Naive B cell (primary cell): ENCODE data around the gene DCUN1D1. TPM values are rescaled to one million over a fixed set of nuclear protein-coding genes. Genes with fewer than 3 reads are reported as not detected.

Source experiments
- ATAC-seq, 2 donors: fragments of 150-1000 bp; cut with Tn5 transposase; 2 replicates each; pipeline ENCODE4 v1.10.0; 2021; ENCODE audit warnings: low read depth in 2 of 2, mild to moderate bottlenecking in 2 of 2, moderate library complexity in 2 of 2
- DNase-seq: peaks from one replicate; pipeline ENCODE4 v3.0.0; 2022
- H3K27ac Mint-ChIP-seq, 6 donors: one replicate each; pipeline ENCODE4 v1.8.0; 2020 to 2022; ENCODE audit warnings: mild to moderate bottlenecking in 6 of 6, mixed read lengths in 6 of 6, moderate library complexity in 5 of 6, inconsistent platforms in 2 of 6
- H3K27me3 Mint-ChIP-seq, 3 donors: one replicate each; pipeline ENCODE4 v1.8.0; 2021 to 2022; ENCODE audit warnings: mixed read lengths in 3 of 3, mild to moderate bottlenecking in 1 of 3
- H3K36me3 Mint-ChIP-seq, 2 donors: one replicate each; pipeline ENCODE4 v1.8.0; 2020 to 2022; ENCODE audit warnings: mixed read lengths in 2 of 2, inconsistent platforms in 1 of 2, mild to moderate bottlenecking in 1 of 2
- H3K4me1 Mint-ChIP-seq, 3 donors: one replicate each; pipeline ENCODE4 v1.8.0; 2020 to 2022; ENCODE audit warnings: mixed read lengths in 3 of 3, inconsistent platforms in 1 of 3, mild to moderate bottlenecking in 1 of 3, moderate library complexity in 1 of 3
- H3K4me3 Mint-ChIP-seq, 8 donors: one replicate each; pipeline ENCODE4 v1.8.0; 2020 to 2022; ENCODE audit warnings: mild to moderate bottlenecking in 8 of 8, mixed read lengths in 8 of 8, moderate library complexity in 8 of 8, inconsistent platforms in 2 of 8
- H3K9me3 Mint-ChIP-seq, 7 donors: one replicate each; pipeline ENCODE4 v1.8.0; 2020 to 2022; ENCODE audit warnings: mixed read lengths in 7 of 7, mild to moderate bottlenecking in 5 of 7, inconsistent platforms in 2 of 7, moderate library complexity in 1 of 7
- polyA plus RNA-seq, 6 donors: library from polyadenylated mRNA; unstranded; fragments of 300-500 nt; fragmentation: Illumina TruSeq; gene quantifications; one replicate each; pipeline ENCODE4 v1.2.3, GENCODE V29; 2021; ENCODE audit warnings: low read depth in 6 of 6

DCUN1D1 gene
- polyA plus RNA-seq, 6 donors from 2014 or later, result 19.0 to 29.6 (median 24.6) TPM

GRCh38 chr3:182914341-182914740, 66.0 kb downstream of the DCUN1D1 start:
- Mint-ChIP-seq H3K27ac (no peak overlapping the region), H3K4me3 (no peak overlapping the region), H3K36me3 (peaks cover 0 to 7% of the 10 kb centered on the region in 2 donors), H3K9me3 (no peaks in the 10 kb centered on the region), H3K4me1 (peaks cover 2 to 4% (median 4%) of the 10 kb centered on the region in 3 donors), H3K27me3 (no peaks in the 10 kb centered on the region)
- DNase-seq (no peak), ATAC-seq (no peak)

- Mint-ChIP-seq H3K36me3 (peaks cover 0 to 7% of the 10 kb centered on the region in 2 donors), H3K27ac (peak overlapping the region in 1 of 6 donors; percentile 32), H3K27me3 (no peaks in the 10 kb centered on the region), H3K4me3 (no peak overlapping the region), H3K4me1 (peaks cover 2 to 4% (median 4%) of the 10 kb centered on the region in 3 donors), H3K9me3 (no peaks in the 10 kb centered on the region)
- ATAC-seq (no peak), DNase-seq (no peak)
Observed at GRCh38 chr3:182913889-182914288, 66.4 kb downstream of the DCUN1D1 start.

GRCh38 chr3:182912474-182912873, 67.9 kb downstream of the DCUN1D1 start:
- Mint-ChIP-seq H3K4me1 (peaks cover 2 to 4% (median 4%) of the 10 kb centered on the region in 3 donors), H3K27ac (peak overlapping the region in 2 of 6 donors; percentile 34 to 47), H3K27me3 (no peaks in the 10 kb centered on the region), H3K9me3 (no peaks in the 10 kb centered on the region), H3K4me3 (no peak overlapping the region), H3K36me3 (peaks cover 0 to 7% of the 10 kb centered on the region in 2 donors)
- DNase-seq (no peak), ATAC-seq (no peak)

- Mint-ChIP-seq H3K27ac (peak overlapping the region in 3 of 6 donors; percentile 23 to 49 (median 38)), H3K4me3 (no peak overlapping the region), H3K9me3 (no peaks in the 10 kb centered on the region), H3K36me3 (peaks cover 0 to under 1% of the 10 kb centered on the region in 2 donors), H3K4me1 (peaks cover 2 to 4% (median 4%) of the 10 kb centered on the region in 3 donors), H3K27me3 (no peaks in the 10 kb centered on the region)
- DNase-seq (no peak), ATAC-seq (no peak)
Observed at GRCh38 chr3:182911782-182912111, 68.6 kb downstream of the DCUN1D1 start.

- peaks cover 0 to 3% of the 10 kb centered on the region in 2 donors for H3K36me3 Mint-ChIP-seq
- no peaks in the 10 kb centered on the region for H3K9me3 Mint-ChIP-seq
- peaks cover 4% of the 10 kb centered on the region in 3 donors for H3K4me1 Mint-ChIP-seq
- DNase-seq, result no peak
- H3K4me3 Mint-ChIP-seq, result no peak overlapping the region
- peak overlapping the region in 3 of 6 donors; percentile 23 to 49 (median 39) for H3K27ac Mint-ChIP-seq
- no peaks in the 10 kb centered on the region for H3K27me3 Mint-ChIP-seq
- no peak for ATAC-seq
Observed at GRCh38 chr3:182910936-182911781, 69.2 kb downstream of the DCUN1D1 start.

- peak overlapping the region in 2 of 6 donors; percentile 13 to 48 for H3K27ac Mint-ChIP-seq
- H3K9me3 Mint-ChIP-seq, result no peaks in the 10 kb centered on the region
- DNase-seq (no peak), ATAC-seq (no peak)
- peaks cover 8 to 10% of the 10 kb centered on the region in 2 donors for H3K36me3 Mint-ChIP-seq
- H3K4me3 Mint-ChIP-seq, result no peak overlapping the region
- H3K27me3 Mint-ChIP-seq, result no peaks in the 10 kb centered on the region
- H3K4me1 Mint-ChIP-seq, result peaks cover 4 to 11% (median 4%) of the 10 kb centered on the region in 3 donors
Observed at GRCh38 chr3:182909318-182910040, 70.9 kb downstream of the DCUN1D1 start.

GRCh38 chr3:182908471-182908870, 71.9 kb downstream of the DCUN1D1 start:
- H3K36me3 Mint-ChIP-seq, result peaks cover 8 to 10% of the 10 kb centered on the region in 2 donors

GRCh38 chr3:182906036-182906435, 74.3 kb downstream of the DCUN1D1 start:
- no peak for ATAC-seq
- no peak for DNase-seq
- Mint-ChIP-seq H3K36me3 (peaks cover 8 to 10% of the 10 kb centered on the region in 2 donors), H3K27me3 (no peaks in the 10 kb centered on the region), H3K4me3 (peak overlapping the region in 1 of 8 donors; percentile 13), H3K9me3 (no peaks in the 10 kb centered on the region), H3K4me1 (peaks cover 0 to 9% (median 0%) of the 10 kb centered on the region in 3 donors), H3K27ac (peak overlapping the region in 3 of 6 donors; percentile 22 to 73 (median 28))

More at GRCh38 chr3:182908471-182908870, 71.9 kb downstream of the DCUN1D1 start:
- Mint-ChIP-seq H3K4me3 (no peak overlapping the region), H3K27me3 (no peaks in the 10 kb centered on the region), H3K27ac (no peak overlapping the region), H3K9me3 (no peaks in the 10 kb centered on the region), H3K4me1 (peaks cover 0 to 9% (median 4%) of the 10 kb centered on the region in 3 donors)
- ATAC-seq (no peak), DNase-seq (no peak)

GRCh38 chr3:182905623-182906022, 74.7 kb downstream of the DCUN1D1 start:
- peaks cover 0 to 9% (median 0%) of the 10 kb centered on the region in 3 donors for H3K4me1 Mint-ChIP-seq
- peak overlapping the region in 3 of 6 donors; percentile 13 to 59 (median 28) for H3K27ac Mint-ChIP-seq
- H3K36me3 Mint-ChIP-seq, result peaks cover 8 to 10% of the 10 kb centered on the region in 2 donors
- H3K27me3 Mint-ChIP-seq, result no peaks in the 10 kb centered on the region
- no peak overlapping the region for H3K4me3 Mint-ChIP-seq
- DNase-seq (no peak), ATAC-seq (no peak)
- H3K9me3 Mint-ChIP-seq, result no peaks in the 10 kb centered on the region

GRCh38 chr3:182904164-182904563, 76.2 kb downstream of the DCUN1D1 start:
- DNase-seq (no peak), ATAC-seq (peak in 1 of 2 donors; percentile 9)
- peaks cover 0 to 9% (median 0%) of the 10 kb centered on the region in 3 donors for H3K4me1 Mint-ChIP-seq
- no peak overlapping the region for H3K4me3 Mint-ChIP-seq
- H3K27me3 Mint-ChIP-seq, result no peaks in the 10 kb centered on the region
- no peak overlapping the region for H3K27ac Mint-ChIP-seq
- H3K9me3 Mint-ChIP-seq, result no peaks in the 10 kb centered on the region
- peaks cover 8 to 10% of the 10 kb centered on the region in 2 donors for H3K36me3 Mint-ChIP-seq

GRCh38 chr3:182902236-182902635, 78.1 kb downstream of the DCUN1D1 start:
- Mint-ChIP-seq H3K27ac (peak overlapping the region in 2 of 6 donors; percentile 12 to 33), H3K27me3 (no peaks in the 10 kb centered on the region), H3K4me1 (peaks cover 0 to 9% (median 0%) of the 10 kb centered on the region in 3 donors), H3K9me3 (no peaks in the 10 kb centered on the region), H3K4me3 (no peak overlapping the region), H3K36me3 (peaks cover 8 to 10% of the 10 kb centered on the region in 2 donors)
- no peak for DNase-seq
- ATAC-seq, result no peak

- Mint-ChIP-seq H3K27me3 (no peaks in the 10 kb centered on the region), H3K4me1 (no peaks in the 10 kb centered on the region), H3K36me3 (peaks cover 0 to 23% of the 10 kb centered on the region in 2 donors), H3K9me3 (no peaks in the 10 kb centered on the region), H3K27ac (no peak overlapping the region), H3K4me3 (no peak overlapping the region)
- ATAC-seq, result no peak
- DNase-seq, result no peak
Observed at GRCh38 chr3:182896553-182896952, 83.8 kb downstream of the DCUN1D1 start.

GRCh38 chr3:182895513-182896112, 84.7 kb downstream of the DCUN1D1 start:
- ATAC-seq, result no peak
- no peak overlapping the region for H3K4me3 Mint-ChIP-seq
- no peaks in the 10 kb centered on the region for H3K9me3 Mint-ChIP-seq
- H3K36me3 Mint-ChIP-seq, result peaks cover 8 to 23% of the 10 kb centered on the region in 2 donors
- DNase-seq, result no peak
- peak overlapping the region in 1 of 6 donors; percentile 59 for H3K27ac Mint-ChIP-seq
- no peaks in the 10 kb centered on the region for H3K27me3 Mint-ChIP-seq
- H3K4me1 Mint-ChIP-seq, result no peaks in the 10 kb centered on the region
